GM23338 (cell line): ENCODE results near the gene ATP1A4. TPM values are rescaled to one million over a fixed set of nuclear protein-coding genes. Genes with fewer than 3 reads are reported as not detected.

Experiments
- ATAC-seq: fragments of 200-7000 bp; cut with Tn5 transposase; 3 replicates; pipeline ENCODE4 v1.9.1; 2020
- DNase-seq: peaks from one replicate; pipeline ENCODE4 v3.0.0-alpha.2; 2015; ENCODE audit warnings: low spot score
- H2AFZ ChIP-seq: fragments of 200-600 bp; sonication (generic); 2 replicates; pipeline ENCODE4 v1.8.0; 2016; ENCODE audit warnings: antibody characterized with exemption, mild to moderate bottlenecking, moderate library complexity
- H3F3A ChIP-seq: fragments of 200-600 bp; sonication (generic); replicated peaks from 2 replicates; pipeline ENCODE4 v1.8.0; 2017; ENCODE audit warnings: antibody characterized with exemption, mixed run types, low read depth
- H3K27ac ChIP-seq: fragments of 200-600 bp; sonication (generic); 2 replicates; pipeline ENCODE4 v1.6.1; 2016; ENCODE audit warnings: low read depth
- H3K27me3 ChIP-seq: fragments of 200-600 bp; sonication (generic); 2 replicates; pipeline ENCODE4 v1.8.0; 2016; ENCODE audit warnings: mild to moderate bottlenecking, mixed run types, moderate library complexity; ENCODE audit not compliant: insufficient read depth
- H3K36me3 ChIP-seq: fragments of 200-600 bp; sonication (generic); 2 replicates; pipeline ENCODE4 v1.8.0; 2016; ENCODE audit warnings: mild to moderate bottlenecking; ENCODE audit not compliant: insufficient read depth
- H3K4me1 ChIP-seq: fragments of 200-600 bp; sonication (generic); 2 replicates; pipeline ENCODE4 v1.8.0; 2016; ENCODE audit warnings: mild to moderate bottlenecking, moderate library complexity; ENCODE audit not compliant: insufficient read depth
- H3K4me2 ChIP-seq: fragments of 200-600 bp; sonication (generic); 2 replicates; pipeline ENCODE4 v1.7.1; 2017; ENCODE audit warnings: mixed run types
- H3K4me3 ChIP-seq: fragments of 200-600 bp; sonication (generic); 2 replicates; pipeline ENCODE4 v1.6.1; 2016; ENCODE audit warnings: mixed run types
- H3K79me2 ChIP-seq: fragments of 200-600 bp; sonication (generic); replicated peaks from 2 replicates; pipeline ENCODE4 v1.8.0; 2017; ENCODE audit warnings: mild to moderate bottlenecking; ENCODE audit not compliant: insufficient read depth
- H3K9me2 ChIP-seq: fragments of 200-600 bp; sonication (generic); 2 replicates; pipeline ENCODE4 v1.8.0; 2017; ENCODE audit not compliant: insufficient read depth
- H4K20me1 ChIP-seq: fragments of 200-600 bp; sonication (generic); replicated peaks from 2 replicates; pipeline ENCODE4 v1.8.0; 2017; ENCODE audit warnings: mild to moderate bottlenecking; ENCODE audit not compliant: insufficient read depth
- H3K27ac Mint-ChIP-seq: 2 replicates; pipeline ENCODE4 v1.8.0; 2020; ENCODE audit warnings: inconsistent platforms, mild to moderate bottlenecking, moderate library complexity, mixed read lengths
- H3K27me3 Mint-ChIP-seq: 3 replicates; pipeline ENCODE4 v1.8.0; 2022; ENCODE audit warnings: low read depth, mild to moderate bottlenecking, moderate library complexity, mixed read lengths, inconsistent platforms; ENCODE audit not compliant: insufficient read depth, poor library complexity
- H3K36me3 Mint-ChIP-seq: 3 replicates; pipeline ENCODE4 v1.8.0; 2021; ENCODE audit warnings: low read depth, mild to moderate bottlenecking, inconsistent platforms, moderate library complexity, mixed read lengths
- H3K4me1 Mint-ChIP-seq: 3 replicates; pipeline ENCODE4 v1.8.0; 2020; ENCODE audit warnings: mild to moderate bottlenecking, inconsistent platforms, mixed read lengths
- H3K4me3 Mint-ChIP-seq: 3 replicates; pipeline ENCODE4 v1.8.0; 2021; ENCODE audit warnings: moderate library complexity, mild to moderate bottlenecking, inconsistent platforms, mixed read lengths
- H3K9me3 Mint-ChIP-seq: 3 replicates; pipeline ENCODE4 v1.8.0; 2020; ENCODE audit warnings: moderate library complexity, mild to moderate bottlenecking, inconsistent platforms, mixed read lengths
- CTCF ChIP-seq, 2 experiments: fragments of 200-600 bp in 1 of 2; sonication (generic) in 1 of 2; conservative IDR thresholded peaks; 2 replicates each; pipeline versions ENCODE4 v1.5.1 to v1.6.1; 2016 to 2017; ENCODE audit warnings: antibody characterized with exemption in 2 of 2, low read depth in 2 of 2, mild to moderate bottlenecking in 2 of 2, moderate library complexity in 1 of 2
- ETS1 ChIP-seq: IDR thresholded peaks from 2 replicates; pipeline ENCODE4 v1.6.1; 2016; ENCODE audit warnings: antibody characterized with exemption
- EZH2phosphoT487 ChIP-seq: fragments of 200-600 bp; sonication (generic); IDR thresholded peaks from one replicate; pipeline ENCODE4 v1.8.1; 2018; ENCODE audit warnings: antibody characterized with exemption; ENCODE audit not compliant: unreplicated experiment
- JUNB ChIP-seq: IDR thresholded peaks from one replicate; pipeline ENCODE4 v1.6.1; 2016; ENCODE audit warnings: antibody characterized with exemption; ENCODE audit not compliant: unreplicated experiment
- NANOG ChIP-seq: IDR thresholded peaks from 2 replicates; pipeline ENCODE4 v1.6.1; 2016; ENCODE audit warnings: antibody characterized with exemption, borderline replicate concordance
- POLR2AphosphoS5 ChIP-seq: IDR thresholded peaks from 2 replicates; pipeline ENCODE4 v1.6.1; 2016; ENCODE audit warnings: antibody characterized with exemption, low read depth
- ZNF331 ChIP-seq: fragments of 250-450 bp; sonication (Bioruptor Pico); IDR thresholded peaks from 2 replicates; pipeline ENCODE4 v1.5.0; 2020; ENCODE audit warnings: low read depth, mild to moderate bottlenecking, moderate library complexity
- polyA plus RNA-seq: library from polyadenylated mRNA; unstranded; fragments of >200 nt; fragmentation: Nextera tagmentation; extraction: Ambion mirVana; gene quantifications from 2 replicates; pipeline ENCODE4 v1.2.1, GENCODE V29; 2016
- total RNA-seq: library from RNA; depleted of rRNA; stranded (reverse); fragments of >200 nt; shearing (Covaris generic); gene quantifications from 2 replicates; pipeline ENCODE4 v1.2.3, GENCODE V29; 2014

Gene ATP1A4
- total and polyA plus RNA-seq, 2 experiments from 2014 or later = 0.27 to 0.63 TPM

GRCh38 chr1:160217481-160218051 is 66.2 kb downstream of the ATP1A4 start:
- H3K79me2 ChIP-seq = no peaks in the 10 kb centered on the region
- H3K9me2 ChIP-seq = no peaks in the 10 kb centered on the region
- Mint-ChIP-seq H3K27ac (0 out of 2 replicates have a peak overlapping the region, but pooled peaks have one; percentile 8), H3K36me3 (peaks cover 86% of the 10 kb centered on the region), H3K9me3 (no peaks in the 10 kb centered on the region), H3K4me1 (peaks cover 28% of the 10 kb centered on the region), H3K27me3 (peaks cover 4% of the 10 kb centered on the region), H3K4me3 (no peak overlapping the region)
- TF ChIP-seq JUNB = no peak
- TF ChIP-seq EZH2phosphoT487 = no peak
- no peak for TF ChIP-seq NANOG
- TF ChIP-seq ETS1 = no peak
- TF ChIP-seq POLR2AphosphoS5 = no peak
- no peak for TF ChIP-seq ZNF331 (CRISPR knock-in tag)
- no peak for ATAC-seq
- no peaks in the 10 kb centered on the region for H3K27me3 ChIP-seq
- no peak overlapping the region for H2AFZ ChIP-seq
- H3K4me1 ChIP-seq = peaks cover 11% of the 10 kb centered on the region; the same call in 1 of the 2 replicates
- peaks cover 34% of the 10 kb centered on the region for H3K36me3 ChIP-seq
- no peak overlapping the region for H3K4me2 ChIP-seq
- H3F3A ChIP-seq = peaks cover 8% of the 10 kb centered on the region; the same call in 1 of the 2 replicates
- peaks cover 3% of the 10 kb centered on the region for H4K20me1 ChIP-seq
- no peak overlapping the region for H3K4me3 ChIP-seq
- no peak for DNase-seq
- H3K27ac ChIP-seq = peak overlapping the region; percentile 81; the same call in 1 of the 2 replicates

- H3K9me3 Mint-ChIP-seq = no peaks in the 10 kb centered on the region
- H3K4me1 Mint-ChIP-seq = peaks cover 28% of the 10 kb centered on the region
- TF ChIP-seq CTCF (conservative IDR thresholded peaks at IDR 0.05; ENCODE audit: low read depth in 2 of 2) (peak; percentile 64 to 83), POLR2AphosphoS5 (no peak)
- H3K36me3 ChIP-seq = peaks cover 42% of the 10 kb centered on the region
- H3K4me3 ChIP-seq = no peak overlapping the region
- no peak overlapping the region for H3K27ac Mint-ChIP-seq
- H3K9me2 ChIP-seq = no peaks in the 10 kb centered on the region
- no peak overlapping the region for H2AFZ ChIP-seq
- peak; percentile 91 for ATAC-seq
- DNase-seq = peak; percentile 86
- no peak overlapping the region for H3K4me3 Mint-ChIP-seq
- no peaks in the 10 kb centered on the region for H3K27me3 Mint-ChIP-seq
- peaks cover 83% of the 10 kb centered on the region for H3K36me3 Mint-ChIP-seq
- no peaks in the 10 kb centered on the region for H3K79me2 ChIP-seq
- peak overlapping the region; percentile 52 for H3K27ac ChIP-seq
- peaks cover 5% of the 10 kb centered on the region for H4K20me1 ChIP-seq
- peaks cover 11% of the 10 kb centered on the region; the same call in 1 of the 2 replicates for H3F3A ChIP-seq
- H3K4me1 ChIP-seq = peaks cover 11% of the 10 kb centered on the region; the same call in 1 of the 2 replicates
- no peak overlapping the region for H3K4me2 ChIP-seq
- no peaks in the 10 kb centered on the region for H3K27me3 ChIP-seq
These were observed 67.9 kb downstream of the ATP1A4 start for GRCh38 chr1:160219062-160219929.
